A549 treated with DMSO at 1 μM for 4 hours (cell line): ENCODE results near the gene RETREG1. TPM values are rescaled to one million over a fixed set of nuclear protein-coding genes. Genes with fewer than 3 reads are reported as not detected.

Experiments used
- total RNA-seq: library from RNA; stranded (reverse); fragments of 200-300 nt; extraction: Qiagen RNA extraction; gene quantifications from 5 replicates; pipeline ENCODE4 v1.2.3, GENCODE V29; 2022; ENCODE audit warnings: low read depth

The RETREG1 gene
- total RNA-seq = 1.7 to 3.0 TPM (median 1.8 TPM) in 5 replicates

GRCh38 chr5:16616536-16617273, at the start of gene RETREG1:
RETREG1 (minus strand) TSS chr5:16616997; CDS start chr5:16616971, 26 bp downstream.

GRCh38 chr5:16465544-16466432, 151.0 kb downstream of the RETREG1 start, which contains the start of gene ZNF622:
ZNF622 (minus strand) TSS chr5:16465800; CDS start chr5:16465665, 135 bp downstream.

Other genes starting within 250 kb of the RETREG1 start
- 44.5 to 50.9 TPM (median 47.3 TPM) in 5 replicates for gene ZNF622, start 151.2 kb downstream of the RETREG1 start, total RNA-seq